Right atrium auricular region (tissue), 2 donors: ENCODE results near the gene SPATA45. TPM values are rescaled to one million over a fixed set of nuclear protein-coding genes. Genes with fewer than 3 reads are reported as not detected.
A peak's percentile ranks its signal among the peaks of the same experiment; 100 is the strongest.
"Not testable (repeated sequence)": the region's sequence is repeated elsewhere in the genome, so short reads cannot be mapped to it uniquely, and the experiment has no call there.

Source experiments
- DNase-seq: peaks from one replicate; pipeline ENCODE4 v3.0.0-alpha.2; 2019; ENCODE audit warnings: low spot score
- H3K27ac ChIP-seq, 2 donors: fragments of 200-600 bp; sonication (generic); 1 replicate in 1 of 2; 2 replicates in 1 of 2; pipeline ENCODE4 v1.5.1; 2016 to 2019
- H3K27me3 ChIP-seq, 2 donors: fragments of 200-600 bp; sonication (generic); one replicate each; pipeline versions ENCODE4 v1.5.1 to v1.6.0; 2017 to 2019
- H3K36me3 ChIP-seq: fragments of 200-600 bp; sonication (generic); one replicate; pipeline ENCODE4 v1.5.1; 2016
- H3K4me1 ChIP-seq, 2 donors: fragments of 200-600 bp; sonication (generic); one replicate each; pipeline versions ENCODE4 v1.5.1 to v1.6.0; 2017 to 2019
- H3K4me3 ChIP-seq, 2 donors: fragments of 200-600 bp; sonication (generic); 1 replicate in 1 of 2; 2 replicates in 1 of 2; pipeline ENCODE4 v1.5.1; 2017 to 2019; ENCODE audit warnings: mild to moderate bottlenecking in 1 of 2, moderate library complexity in 1 of 2
- H3K9me3 ChIP-seq, 2 donors: fragments of 200-600 bp; sonication (generic); one replicate each; pipeline ENCODE4 v1.5.1; 2019
- CTCF ChIP-seq, 2 donors: fragments of 200-600 bp; sonication (generic); IDR thresholded peaks; one replicate each; pipeline ENCODE4 v1.5.1; 2019; ENCODE audit warnings: antibody characterized with exemption in 2 of 2
- total RNA-seq, 2 donors: library from RNA; depleted of rRNA; stranded (reverse); fragments of >200 nt; gene quantifications; one replicate each; pipeline ENCODE4 v1.1.0, GENCODE V29; 2016

SPATA45 gene
- total RNA-seq, 2 donors from 2014 or later = not detected

GRCh38 chr1:212858461-212859265 lies 11.2 kb upstream of the SPATA45 start:
- peak overlapping the region; percentile 83 to 86 for H3K4me3 ChIP-seq
- H3K27me3 ChIP-seq = no peaks in the 10 kb centered on the region
- H3K9me3 ChIP-seq = no peaks in the 10 kb centered on the region
- H3K27ac ChIP-seq = peak overlapping the region; percentile 89 to 92
- TF ChIP-seq CTCF (IDR thresholded peaks at IDR 0.05) = no peak
- no peaks in the 10 kb centered on the region for H3K36me3 ChIP-seq
- peaks cover 0 to 28% of the 10 kb centered on the region in 2 donors for H3K4me1 ChIP-seq
- no peak for DNase-seq

GRCh38 chr1:212857992-212858460 lies 10.6 kb upstream of the SPATA45 start, which contains the start of gene FLVCR1:
TSS of gene FLVCR1 (plus strand) at chr1:212858275. CDS start at chr1:212858453, 178 bp downstream.
- H3K4me1 ChIP-seq = peaks cover 0 to 28% of the 10 kb centered on the region in 2 donors
- TF ChIP-seq CTCF (IDR thresholded peaks at IDR 0.05) = no peak

DNA sequence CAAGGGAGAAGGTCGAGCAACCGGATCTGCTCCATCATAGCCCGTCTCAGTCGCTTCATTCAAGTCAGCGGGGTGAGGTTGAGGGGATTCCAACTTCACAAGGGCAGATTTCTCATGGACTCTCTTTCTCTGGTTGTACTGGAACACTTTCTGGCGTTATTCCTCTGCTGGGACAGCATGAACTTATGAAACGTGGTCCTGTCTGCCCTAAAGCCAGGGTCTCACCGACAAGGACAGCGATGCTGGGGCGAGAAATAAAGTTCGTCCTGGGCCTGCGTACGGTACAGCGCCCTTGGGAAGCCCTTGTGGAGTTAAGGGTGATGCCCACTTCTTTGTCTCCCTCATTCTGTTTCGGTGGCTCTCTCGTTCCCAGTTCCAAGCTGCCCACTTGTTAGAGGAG lies 9.3 kb upstream of the SPATA45 start:
- Histone ChIP-seq H3K4me1 (peaks cover 0 to 28% of the 10 kb centered on the region in 2 donors), H3K27ac (no peak overlapping the region), H3K27me3 (no peaks in the 10 kb centered on the region), H3K4me3 (no peak overlapping the region), H3K36me3 (no peaks in the 10 kb centered on the region), H3K9me3 (no peaks in the 10 kb centered on the region)
- TF ChIP-seq CTCF (IDR thresholded peaks at IDR 0.05) = no peak
- no peak for DNase-seq

More at GRCh38 chr1:212857992-212858460, 10.6 kb upstream of the SPATA45 start, which contains the start of gene FLVCR1:
- DNase-seq = peak; percentile 98
- Histone ChIP-seq H3K27ac (peak within 1 kb of the TSS; percentile 89 to 92), H3K27me3 (no peaks in the 10 kb centered on the region), H3K36me3 (no peaks in the 10 kb centered on the region), H3K4me3 (peak within 1 kb of the TSS; percentile 83 to 86), H3K9me3 (no peaks in the 10 kb centered on the region)

- Histone ChIP-seq H3K27ac (no peak overlapping the region), H3K4me1 (peaks cover 0 to 7% of the 10 kb centered on the region in 2 donors), H3K9me3 (no peaks in the 10 kb centered on the region), H3K4me3 (no peak overlapping the region), H3K36me3 (no peaks in the 10 kb centered on the region), H3K27me3 (no peaks in the 10 kb centered on the region)
- no peak for TF ChIP-seq CTCF (IDR thresholded peaks at IDR 0.05)
- DNase-seq = no peak
Observed at GRCh38 chr1:212853658-212854057, 6.2 kb upstream of the SPATA45 start.

- Histone ChIP-seq H3K4me3 (no peak overlapping the region), H3K36me3 (no peaks in the 10 kb centered on the region), H3K9me3 (no peaks in the 10 kb centered on the region), H3K27me3 (no peaks in the 10 kb centered on the region), H3K27ac (no peak overlapping the region), H3K4me1 (peaks cover 0 to 6% of the 10 kb centered on the region in 2 donors)
- DNase-seq = no peak
- TF ChIP-seq CTCF (IDR thresholded peaks at IDR 0.05) = no peak
Observed at GRCh38 chr1:212852105-212852688, 4.7 kb upstream of the SPATA45 start.

- not testable (repeated sequence) for H3K27ac ChIP-seq, H3K36me3 ChIP-seq, DNase-seq, H3K9me3 ChIP-seq, H3K4me3 ChIP-seq, H3K27me3 ChIP-seq, H3K4me1 ChIP-seq
Observed at GRCh38 chr1:212844521-212844920, 2.9 kb downstream of the SPATA45 start.
